Endothelial cell of umbilical vein (primary cell): ENCODE data around the gene GADD45GIP1. TPM values are rescaled to one million over a fixed set of nuclear protein-coding genes. Genes with fewer than 3 reads are reported as not detected.

ENCODE experiments used
- BruUV-seq: library from RNA; stranded (reverse); fragments of 400-500 nt; replicated peaks from 2 replicates; lab custom pipeline; 2021; lab: Mats Ljungman, UMichigan
- CTCF ChIA-PET: fragments of 300-600, 350-600 bp; sonication (Branson Sonifier 250); formaldehyde crosslinking; loops from one replicate; lab custom pipeline; 2021; ENCODE audit warnings: antibody characterized with exemption, inconsistent platforms; lab: Charles Lee
- POLR2A ChIA-PET: fragments of 300-600, 350-600 bp; sonication (Branson Sonifier 250); formaldehyde crosslinking; loops from one replicate; lab custom pipeline; 2021; ENCODE audit warnings: antibody characterized with exemption, inconsistent platforms; lab: Charles Lee
- DNase-seq: peaks from one replicate; pipeline ENCODE4 v3.0.0-alpha.2; 2011; ENCODE audit warnings: low read depth, low spot score
- FAIRE-seq: peaks from 2 replicates; lab custom pipeline; 2011; peaks lifted over from hg19 to GRCh38; lab: Jason Lieb, UNC
- H2AFZ ChIP-seq: 2 replicates; pipeline ENCODE4 v1.6.0; 2012; ENCODE audit warnings: low read depth, low read length, control low read depth, inconsistent platforms
- H3K27ac ChIP-seq: 2 replicates; pipeline ENCODE4 v1.5.1; 2011; ENCODE audit warnings: low read depth, mild to moderate bottlenecking, control low read depth, low read length, moderate library complexity; ENCODE audit not compliant: insufficient read depth
- H3K27me3 ChIP-seq, 2 experiments: 2 replicates each; pipeline versions ENCODE4 v1.6.0 to v1.6.1; 2011; ENCODE audit warnings: low read length in 2 of 2, mixed read lengths in 1 of 2; ENCODE audit not compliant: control insufficient read depth in 2 of 2, insufficient read depth in 2 of 2
- H3K36me3 ChIP-seq, 2 experiments: 2 replicates in 1 of 2; 3 replicates in 1 of 2; pipeline ENCODE4 v1.5.1; 2011; ENCODE audit warnings: low read length in 2 of 2, mild to moderate bottlenecking in 1 of 2, moderate library complexity in 1 of 2; ENCODE audit not compliant: control insufficient read depth in 2 of 2, insufficient read depth in 2 of 2; ENCODE audit errors: extremely low read depth in 1 of 2
- H3K4me1 ChIP-seq: 3 replicates; pipeline ENCODE4 v1.5.1; 2011; ENCODE audit warnings: mild to moderate bottlenecking, low read length; ENCODE audit not compliant: control insufficient read depth, insufficient read depth; ENCODE audit errors: extremely low read depth
- H3K4me2 ChIP-seq: 2 replicates; pipeline ENCODE4 v1.6.1; 2011; ENCODE audit warnings: low read length, control low read depth, mixed read lengths; ENCODE audit not compliant: insufficient read depth
- H3K4me3 ChIP-seq, 3 experiments: fragments of 200-600 bp in 1 of 3; sonication (generic), shearing (Covaris generic) in 1 of 3; replicated peaks in 1 of 3; 2 replicates each; pipeline ENCODE4 v1.5.1; 2011 to 2016; ENCODE audit warnings: control low read depth in 3 of 3, low read length in 3 of 3, mild to moderate bottlenecking in 2 of 3, inconsistent platforms in 1 of 3, low read depth in 1 of 3, moderate library complexity in 1 of 3; ENCODE audit not compliant: insufficient read depth in 1 of 3
- H3K79me2 ChIP-seq: 2 replicates; pipeline ENCODE4 v1.6.0; 2012; ENCODE audit warnings: low read length, inconsistent platforms; ENCODE audit not compliant: control insufficient read depth, insufficient read depth
- H3K9ac ChIP-seq: replicated peaks from 2 replicates; pipeline ENCODE3; 2011; ENCODE audit warnings: low read length, control low read depth; ENCODE audit not compliant: insufficient read depth; ENCODE audit errors: extremely low read depth
- H3K9me1 ChIP-seq: replicated peaks from 3 replicates; pipeline ENCODE4 v1.6.0; 2011; ENCODE audit warnings: mild to moderate bottlenecking, low read length; ENCODE audit not compliant: control insufficient read depth, insufficient read depth; ENCODE audit errors: extremely low read depth
- H3K9me3 ChIP-seq: replicated peaks from 2 replicates; pipeline ENCODE4 v1.5.1; 2012; ENCODE audit warnings: low read length, inconsistent platforms; ENCODE audit not compliant: control insufficient read depth, insufficient read depth
- H4K20me1 ChIP-seq: replicated peaks from 2 replicates; pipeline ENCODE3; 2011; ENCODE audit warnings: mild to moderate bottlenecking, low read length; ENCODE audit not compliant: control insufficient read depth, insufficient read depth; ENCODE audit errors: extremely low read depth
- CTCF ChIP-seq, 2 donors: IDR thresholded peaks; 1 replicate in 1 of 2; 2 replicates in 1 of 2; pipeline ENCODE4 v1.5.1; 2011; ENCODE audit warnings: low read length in 2 of 2, mild to moderate bottlenecking in 2 of 2, moderate library complexity in 2 of 2, control low read depth in 1 of 2, inconsistent platforms in 1 of 2, low read depth in 1 of 2; ENCODE audit not compliant: insufficient read depth in 1 of 2; ENCODE audit errors: extremely low read depth in 1 of 2
- EZH2 ChIP-seq: IDR thresholded peaks from 2 replicates; pipeline ENCODE4 v1.6.1; 2012; ENCODE audit warnings: borderline replicate concordance, low read depth, mild to moderate bottlenecking, moderate library complexity, low read length, inconsistent platforms; ENCODE audit not compliant: severe bottlenecking
- FOS ChIP-seq: IDR thresholded peaks from 2 replicates; pipeline ENCODE4 v1.6.1; 2011; ENCODE audit warnings: mild to moderate bottlenecking, low read length, moderate library complexity, borderline replicate concordance; ENCODE audit not compliant: insufficient read depth
- GATA2 ChIP-seq: IDR thresholded peaks from 2 replicates; pipeline ENCODE4 v1.7.0; 2011; ENCODE audit warnings: low read depth, mild to moderate bottlenecking, moderate library complexity, mixed read lengths, low read length; ENCODE audit not compliant: insufficient read length, insufficient read depth
- JUN ChIP-seq: IDR thresholded peaks from 2 replicates; pipeline ENCODE4 v1.6.1; 2011; ENCODE audit warnings: borderline replicate concordance, low read depth; ENCODE audit not compliant: insufficient read length, insufficient read depth
- MYC ChIP-seq: IDR thresholded peaks from one replicate; pipeline ENCODE4 v1.6.1; 2011; ENCODE audit warnings: mild to moderate bottlenecking, low read depth, low read length
- POLR2A ChIP-seq: IDR thresholded peaks from 2 replicates; pipeline ENCODE4 v1.6.1; 2012; ENCODE audit warnings: low read depth, mild to moderate bottlenecking, control low read depth, low read length
- POLR2AphosphoS5 ChIP-seq: IDR thresholded peaks from 2 replicates; pipeline ENCODE4 v1.6.1; 2012; ENCODE audit warnings: low read depth, mild to moderate bottlenecking, control low read depth, low read length, moderate library complexity; ENCODE audit not compliant: insufficient read depth
- dilution Hi-C: fragments of 300-500 bp; cut with MboI; formaldehyde crosslinking; loops from one replicate; pipeline ENCODE4 v1.15.0; 2019; ENCODE audit warnings: low sequenced_read_pairs; ENCODE audit not compliant: extremely low pct_ligation_motif_present
- intact Hi-C: fragments of 100-400 bp; cut with micrococcal nuclease; formaldehyde crosslinking; loops from one replicate; pipeline ENCODE4 v1.10.0; 2022
- polyA plus RNA-seq, 4 experiments: library from polyadenylated mRNA; depleted of rRNA in 3 of 4; stranded (reverse) in 3 of 4; unstranded in 1 of 4; fragments of >200 nt; gene quantifications; 2 replicates each; pipeline versions ENCODE4 v1.2.1 to v1.2.3, GENCODE V29; 2011 to 2012; ENCODE audit warnings: missing spikeins in 1 of 4
- total RNA-seq: library from RNA; stranded (reverse); gene quantifications from 2 replicates; pipeline ENCODE4 v1.2.3, GENCODE V29; 2021
- TF ChIP-seq, protein P1 (sequence below): IDR thresholded peaks from 2 replicates; pipeline ENCODE4 v1.6.1; 2011; ENCODE audit not compliant: insufficient read depth, insufficient read length

The GADD45GIP1 gene
- total and polyA plus RNA-seq, 2 donors (not counting 3 experiments of a cell fraction or from before 2014, with no cell fraction given), result 32.8 to 38.3 TPM

DNA sequence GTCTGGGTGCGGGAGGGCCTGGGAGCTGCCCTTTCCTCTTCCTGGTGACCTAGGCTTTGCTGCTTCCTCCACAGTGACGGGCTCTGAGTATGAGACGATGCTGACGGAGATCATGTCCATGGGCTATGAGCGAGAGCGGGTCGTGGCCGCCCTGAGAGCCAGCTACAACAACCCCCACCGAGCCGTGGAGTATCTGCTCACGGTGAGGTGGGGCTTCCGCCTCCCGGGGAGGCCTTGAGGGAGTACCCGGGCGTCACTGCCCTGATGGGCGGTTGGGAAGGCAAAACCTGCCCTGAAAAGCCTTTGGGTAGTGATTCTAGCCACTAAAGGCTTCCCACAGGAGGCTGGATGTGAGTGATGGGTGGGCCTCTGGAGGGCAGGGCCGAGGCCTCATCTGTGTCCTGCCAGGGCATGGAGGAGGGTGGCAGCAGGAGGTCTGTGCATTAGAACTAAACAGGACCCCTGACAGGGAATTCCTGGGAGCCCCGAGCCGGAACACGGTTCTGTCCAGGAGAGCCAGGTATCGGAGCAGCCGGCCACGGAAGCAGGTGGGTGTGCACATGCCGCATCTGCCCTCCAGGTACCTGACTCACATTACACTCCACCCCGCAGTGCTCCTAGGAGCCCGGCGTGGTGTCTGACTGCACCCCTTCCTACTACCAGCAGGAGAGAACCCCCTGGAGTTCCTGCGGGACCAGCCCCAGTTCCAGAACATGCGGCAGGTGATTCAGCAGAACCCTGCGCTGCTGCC is 8.2 kb downstream of the GADD45GIP1 start:
- dilution Hi-C loops, result no loop called here
- peaks cover 33% of the 10 kb centered on the region for H3K79me2 ChIP-seq

DNA sequence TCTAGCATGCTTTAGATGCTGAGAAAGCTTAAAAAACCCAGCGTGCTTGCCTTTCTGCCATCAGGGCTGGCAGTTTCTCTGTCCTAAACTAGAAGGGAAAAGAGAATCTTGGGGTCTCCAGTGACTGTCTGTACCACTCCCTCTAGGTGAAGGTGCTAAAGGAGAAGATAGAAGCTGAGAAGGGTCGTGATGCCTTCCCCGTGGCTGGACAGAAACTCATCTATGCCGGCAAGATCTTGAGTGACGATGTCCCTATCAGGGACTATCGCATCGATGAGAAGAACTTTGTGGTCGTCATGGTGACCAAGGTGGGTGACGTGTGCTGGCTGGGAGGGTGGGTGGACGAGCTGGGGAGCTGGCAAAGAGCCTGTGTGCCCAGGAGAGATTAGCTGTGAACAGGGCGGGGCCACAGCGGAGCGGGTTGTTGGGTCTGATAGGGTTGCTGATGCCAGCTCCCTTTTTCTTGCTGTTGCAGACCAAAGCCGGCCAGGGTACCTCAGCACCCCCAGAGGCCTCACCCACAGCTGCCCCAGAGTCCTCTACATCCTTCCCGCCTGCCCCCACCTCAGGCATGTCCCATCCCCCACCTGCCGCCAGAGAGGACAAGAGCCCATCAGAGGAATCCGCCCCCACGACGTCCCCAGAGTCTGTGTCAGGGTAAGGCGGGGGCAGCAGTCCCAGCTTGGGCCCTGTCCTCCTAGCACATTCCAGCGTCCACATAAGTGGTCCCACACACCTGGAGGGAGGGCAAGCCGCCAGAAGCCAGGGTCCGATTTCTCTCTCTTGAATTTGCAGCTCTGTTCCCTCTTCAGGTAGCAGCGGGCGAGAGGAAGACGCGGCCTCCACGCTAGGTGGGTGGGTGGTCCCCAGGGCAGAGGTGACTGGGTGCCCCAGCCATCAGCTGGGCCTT is 9.1 kb downstream of the GADD45GIP1 start:
- Histone ChIP-seq H3K9me1 (no peaks in the 10 kb centered on the region), H2AFZ (no peak overlapping the region), H3K4me1 (peaks cover 20% of the 10 kb centered on the region), H3K79me2 (peaks cover 35% of the 10 kb centered on the region), H3K9ac (no peak overlapping the region), H3K27me3 (no peaks in the 10 kb centered on the region), H3K27ac (no peak overlapping the region), H3K4me2 (no peak overlapping the region), H4K20me1 (no peaks in the 10 kb centered on the region), H3K36me3 (peaks cover 18 to 49% of the 10 kb centered on the region in 2 experiments), H3K9me3 (no peaks in the 10 kb centered on the region), H3K4me3 (no peak overlapping the region)
- ChIA-PET CTCF (interaction anchor here (0.9 kb wide), 1 partner anchor 18 kb away, joined by 4 read pairs; no protein-coding TSS in a partner anchor), POLR2A (no interaction called here)
- dilution Hi-C loops (no loop called here), intact Hi-C loops (no loop called here)
- no TSS peak for BruUV-seq
- DNase-seq, result no peak
- TF ChIP-seq EZH2 (no peak), FOS (no peak), CTCF (IDR thresholded peaks at IDR 0.05; ENCODE audit: extremely low read depth in 1 of 2, insufficient read depth in 1 of 2, low read depth in 1 of 2, low read length in 2 of 2) (no peak), MYC (no peak), POLR2A (no peak), GATA2 (no peak), POLR2AphosphoS5 (no peak), JUN (no peak)
- TF ChIP-seq, protein P1, sequence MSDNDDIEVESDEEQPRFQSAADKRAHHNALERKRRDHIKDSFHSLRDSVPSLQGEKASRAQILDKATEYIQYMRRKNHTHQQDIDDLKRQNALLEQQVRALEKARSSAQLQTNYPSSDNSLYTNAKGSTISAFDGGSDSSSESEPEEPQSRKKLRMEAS, result no peak
- FAIRE-seq, result no peak

More for the DNA sequence above, 8.2 kb downstream of the GADD45GIP1 start:
- TF ChIP-seq, protein P1, result no peak
- TF ChIP-seq EZH2 (no peak), POLR2AphosphoS5 (no peak), GATA2 (no peak)
- FAIRE-seq (no peak), DNase-seq (no peak)
- Histone ChIP-seq H3K36me3 (peaks cover 16 to 43% of the 10 kb centered on the region in 2 experiments), H2AFZ (no peak overlapping the region), H3K9ac (no peak overlapping the region), H3K27me3 (no peaks in the 10 kb centered on the region), H3K27ac (no peak overlapping the region), H3K4me1 (peaks cover 28% of the 10 kb centered on the region), H3K9me1 (no peaks in the 10 kb centered on the region), H3K9me3 (no peaks in the 10 kb centered on the region), H3K4me2 (no peak overlapping the region), H3K4me3 (no peak overlapping the region), H4K20me1 (no peaks in the 10 kb centered on the region)
- BruUV-seq, result no TSS peak
- intact Hi-C loops, result no loop called here
- CTCF ChIA-PET, result no interaction called here
- POLR2A ChIA-PET, result no interaction called here
